HEK293 (cell line): ENCODE results near the gene LCOR.

ENCODE experiments used
- ZNF184 ChIP-seq: fragments of 450-650 bp; IDR thresholded peaks from 2 replicates; pipeline ENCODE4 v1.5.1; 2018; ENCODE audit warnings: missing biosample characterization, mild to moderate bottlenecking, missing genetic modification characterization
- ZNF426 ChIP-seq: fragments of 450-650 bp; formaldehyde crosslinking; IDR thresholded peaks from 2 replicates; pipeline ENCODE4 v1.5.1; 2017; ENCODE audit warnings: missing biosample characterization, missing genetic modification characterization, mild to moderate bottlenecking, inconsistent platforms, moderate library complexity
- ZNF555 ChIP-seq: fragments of 450-650 bp; formaldehyde crosslinking; conservative IDR thresholded peaks from 2 replicates; pipeline ENCODE4 v1.5.1; 2017; ENCODE audit warnings: missing biosample characterization, mild to moderate bottlenecking, missing genetic modification characterization, inconsistent platforms
- ZNF621 ChIP-seq: fragments of 450-650 bp; formaldehyde crosslinking; IDR thresholded peaks from 2 replicates; pipeline ENCODE4 v1.5.1; 2017; ENCODE audit warnings: missing biosample characterization, missing genetic modification characterization
- TF ChIP-seq, protein P1 (sequence below): fragments of 450-650 bp; formaldehyde crosslinking; IDR thresholded peaks from 2 replicates; pipeline ENCODE4 v1.5.1; 2016; ENCODE audit warnings: missing biosample characterization, missing genetic modification characterization
- TF ChIP-seq, protein P2 (sequence below): fragments of 450-650 bp; formaldehyde crosslinking; IDR thresholded peaks from 2 replicates; pipeline ENCODE4 v1.5.1; 2016; ENCODE audit warnings: missing biosample characterization, missing genetic modification characterization
- TF ChIP-seq, protein P3 (sequence below): fragments of 450-650 bp; formaldehyde crosslinking; optimal IDR thresholded peaks from 2 replicates; pipeline ENCODE3; 2016; ENCODE audit warnings: missing biosample characterization, mild to moderate bottlenecking, missing genetic modification characterization
- TF ChIP-seq, protein P4 (sequence below): fragments of 450-650 bp; formaldehyde crosslinking; IDR thresholded peaks from 2 replicates; pipeline ENCODE4 v1.5.1; 2017; ENCODE audit warnings: missing biosample characterization, missing genetic modification characterization
- TF ChIP-seq, protein P5 (sequence below): fragments of 450-650 bp; formaldehyde crosslinking; IDR thresholded peaks from 2 replicates; pipeline ENCODE4 v1.5.1; 2016; ENCODE audit warnings: missing biosample characterization, missing genetic modification characterization

DNA sequence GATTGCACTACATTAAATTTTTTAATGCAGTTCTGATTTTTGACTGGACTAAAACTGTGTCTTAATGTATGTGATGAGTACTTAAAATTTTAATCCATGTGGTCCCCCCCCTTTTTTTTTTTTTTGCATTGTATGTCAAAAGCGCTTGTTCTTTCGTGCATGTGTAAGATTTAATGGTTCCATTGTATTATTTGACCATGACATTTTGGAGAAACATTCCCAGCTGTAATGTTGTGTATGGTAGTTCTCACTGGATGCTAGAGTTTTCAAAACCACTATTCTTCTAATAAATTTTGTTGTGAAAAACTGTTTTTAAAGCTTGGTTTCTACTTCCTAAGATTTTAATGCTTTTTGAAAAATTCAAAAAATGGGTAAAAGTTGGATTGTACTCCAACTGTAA is 132.0 kb downstream of the LCOR start:
- TF ChIP-seq, protein P1, sequence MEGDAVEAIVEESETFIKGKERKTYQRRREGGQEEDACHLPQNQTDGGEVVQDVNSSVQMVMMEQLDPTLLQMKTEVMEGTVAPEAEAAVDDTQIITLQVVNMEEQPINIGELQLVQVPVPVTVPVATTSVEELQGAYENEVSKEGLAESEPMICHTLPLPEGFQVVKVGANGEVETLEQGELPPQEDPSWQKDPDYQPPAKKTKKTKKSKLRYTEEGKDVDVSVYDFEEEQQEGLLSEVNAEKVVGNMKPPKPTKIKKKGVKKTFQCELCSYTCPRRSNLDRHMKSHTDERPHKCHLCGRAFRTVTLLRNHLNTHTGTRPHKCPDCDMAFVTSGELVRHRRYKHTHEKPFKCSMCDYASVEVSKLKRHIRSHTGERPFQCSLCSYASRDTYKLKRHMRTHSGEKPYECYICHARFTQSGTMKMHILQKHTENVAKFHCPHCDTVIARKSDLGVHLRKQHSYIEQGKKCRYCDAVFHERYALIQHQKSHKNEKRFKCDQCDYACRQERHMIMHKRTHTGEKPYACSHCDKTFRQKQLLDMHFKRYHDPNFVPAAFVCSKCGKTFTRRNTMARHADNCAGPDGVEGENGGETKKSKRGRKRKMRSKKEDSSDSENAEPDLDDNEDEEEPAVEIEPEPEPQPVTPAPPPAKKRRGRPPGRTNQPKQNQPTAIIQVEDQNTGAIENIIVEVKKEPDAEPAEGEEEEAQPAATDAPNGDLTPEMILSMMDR (tag by site-specific recombination) = no peak
- TF ChIP-seq ZNF426 (no peak), ZNF184 (no peak), ZNF555 (tag by site-specific recombination) (no peak), ZNF621 (no peak)
- TF ChIP-seq, protein P2, sequence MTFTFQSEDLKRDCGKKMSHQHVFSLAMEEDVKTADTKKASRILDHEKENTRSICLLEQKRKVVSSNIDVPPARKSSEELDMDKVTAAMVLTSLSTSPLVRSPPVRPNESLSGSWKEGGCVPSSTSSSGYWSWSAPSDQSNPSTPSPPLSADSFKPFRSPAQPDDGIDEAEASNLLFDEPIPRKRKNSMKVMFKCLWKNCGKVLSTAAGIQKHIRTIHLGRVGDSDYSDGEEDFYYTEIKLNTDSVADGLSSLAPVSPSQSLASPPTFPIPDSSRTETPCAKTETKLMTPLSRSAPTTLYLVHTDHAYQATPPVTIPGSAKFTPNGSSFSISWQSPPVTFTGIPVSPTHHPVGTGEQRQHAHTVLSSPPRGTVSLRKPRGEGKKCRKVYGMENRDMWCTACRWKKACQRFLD (tag by site-specific recombination) = no peak
- TF ChIP-seq, protein P3, sequence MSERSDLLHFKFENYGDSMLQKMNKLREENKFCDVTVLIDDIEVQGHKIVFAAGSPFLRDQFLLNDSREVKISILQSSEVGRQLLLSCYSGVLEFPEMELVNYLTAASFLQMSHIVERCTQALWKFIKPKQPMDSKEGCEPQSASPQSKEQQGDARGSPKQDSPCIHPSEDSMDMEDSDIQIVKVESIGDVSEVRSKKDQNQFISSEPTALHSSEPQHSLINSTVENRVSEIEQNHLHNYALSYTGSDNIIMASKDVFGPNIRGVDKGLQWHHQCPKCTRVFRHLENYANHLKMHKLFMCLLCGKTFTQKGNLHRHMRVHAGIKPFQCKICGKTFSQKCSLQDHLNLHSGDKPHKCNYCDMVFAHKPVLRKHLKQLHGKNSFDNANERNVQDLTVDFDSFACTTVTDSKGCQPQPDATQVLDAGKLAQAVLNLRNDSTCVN (tag by site-specific recombination) = no peak
- TF ChIP-seq, protein P4, sequence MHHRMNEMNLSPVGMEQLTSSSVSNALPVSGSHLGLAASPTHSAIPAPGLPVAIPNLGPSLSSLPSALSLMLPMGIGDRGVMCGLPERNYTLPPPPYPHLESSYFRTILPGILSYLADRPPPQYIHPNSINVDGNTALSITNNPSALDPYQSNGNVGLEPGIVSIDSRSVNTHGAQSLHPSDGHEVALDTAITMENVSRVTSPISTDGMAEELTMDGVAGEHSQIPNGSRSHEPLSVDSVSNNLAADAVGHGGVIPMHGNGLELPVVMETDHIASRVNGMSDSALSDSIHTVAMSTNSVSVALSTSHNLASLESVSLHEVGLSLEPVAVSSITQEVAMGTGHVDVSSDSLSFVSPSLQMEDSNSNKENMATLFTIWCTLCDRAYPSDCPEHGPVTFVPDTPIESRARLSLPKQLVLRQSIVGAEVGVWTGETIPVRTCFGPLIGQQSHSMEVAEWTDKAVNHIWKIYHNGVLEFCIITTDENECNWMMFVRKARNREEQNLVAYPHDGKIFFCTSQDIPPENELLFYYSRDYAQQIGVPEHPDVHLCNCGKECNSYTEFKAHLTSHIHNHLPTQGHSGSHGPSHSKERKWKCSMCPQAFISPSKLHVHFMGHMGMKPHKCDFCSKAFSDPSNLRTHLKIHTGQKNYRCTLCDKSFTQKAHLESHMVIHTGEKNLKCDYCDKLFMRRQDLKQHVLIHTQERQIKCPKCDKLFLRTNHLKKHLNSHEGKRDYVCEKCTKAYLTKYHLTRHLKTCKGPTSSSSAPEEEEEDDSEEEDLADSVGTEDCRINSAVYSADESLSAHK = no peak
- TF ChIP-seq, protein P5, sequence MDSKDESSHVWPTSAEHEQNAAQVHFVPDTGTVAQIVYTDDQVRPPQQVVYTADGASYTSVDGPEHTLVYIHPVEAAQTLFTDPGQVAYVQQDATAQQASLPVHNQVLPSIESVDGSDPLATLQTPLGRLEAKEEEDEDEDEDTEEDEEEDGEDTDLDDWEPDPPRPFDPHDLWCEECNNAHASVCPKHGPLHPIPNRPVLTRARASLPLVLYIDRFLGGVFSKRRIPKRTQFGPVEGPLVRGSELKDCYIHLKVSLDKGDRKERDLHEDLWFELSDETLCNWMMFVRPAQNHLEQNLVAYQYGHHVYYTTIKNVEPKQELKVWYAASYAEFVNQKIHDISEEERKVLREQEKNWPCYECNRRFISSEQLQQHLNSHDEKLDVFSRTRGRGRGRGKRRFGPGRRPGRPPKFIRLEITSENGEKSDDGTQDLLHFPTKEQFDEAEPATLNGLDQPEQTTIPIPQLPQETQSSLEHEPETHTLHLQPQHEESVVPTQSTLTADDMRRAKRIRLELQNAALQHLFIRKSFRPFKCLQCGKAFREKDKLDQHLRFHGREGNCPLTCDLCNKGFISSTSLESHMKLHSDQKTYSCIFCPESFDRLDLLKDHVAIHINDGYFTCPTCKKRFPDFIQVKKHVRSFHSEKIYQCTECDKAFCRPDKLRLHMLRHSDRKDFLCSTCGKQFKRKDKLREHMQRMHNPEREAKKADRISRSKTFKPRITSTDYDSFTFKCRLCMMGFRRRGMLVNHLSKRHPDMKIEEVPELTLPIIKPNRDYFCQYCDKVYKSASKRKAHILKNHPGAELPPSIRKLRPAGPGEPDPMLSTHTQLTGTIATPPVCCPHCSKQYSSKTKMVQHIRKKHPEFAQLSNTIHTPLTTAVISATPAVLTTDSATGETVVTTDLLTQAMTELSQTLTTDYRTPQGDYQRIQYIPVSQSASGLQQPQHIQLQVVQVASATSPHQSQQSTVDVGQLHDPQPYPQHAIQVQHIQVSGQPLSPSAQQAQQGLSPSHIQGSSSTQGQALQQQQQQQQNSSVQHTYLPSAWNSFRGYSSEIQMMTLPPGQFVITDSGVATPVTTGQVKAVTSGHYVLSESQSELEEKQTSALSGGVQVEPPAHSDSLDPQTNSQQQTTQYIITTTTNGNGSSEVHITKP (tag by site-specific recombination) = no peak
